GM18508 (cell line): ENCODE results near the gene SOWAHD.
"Not testable (repeated sequence)": the region's sequence is repeated elsewhere in the genome, so short reads cannot be mapped to it uniquely, and the experiment has no call there.

ENCODE experiments used
- ATAC-seq: cut with Tn5 transposase; IDR thresholded peaks from one replicate; pipeline ENCODE4 v1.9.1; 2021; ENCODE audit warnings: moderate number of reproducible peaks; ENCODE audit not compliant: insufficient read depth, unreplicated experiment

Gene SOWAHD

DNA sequence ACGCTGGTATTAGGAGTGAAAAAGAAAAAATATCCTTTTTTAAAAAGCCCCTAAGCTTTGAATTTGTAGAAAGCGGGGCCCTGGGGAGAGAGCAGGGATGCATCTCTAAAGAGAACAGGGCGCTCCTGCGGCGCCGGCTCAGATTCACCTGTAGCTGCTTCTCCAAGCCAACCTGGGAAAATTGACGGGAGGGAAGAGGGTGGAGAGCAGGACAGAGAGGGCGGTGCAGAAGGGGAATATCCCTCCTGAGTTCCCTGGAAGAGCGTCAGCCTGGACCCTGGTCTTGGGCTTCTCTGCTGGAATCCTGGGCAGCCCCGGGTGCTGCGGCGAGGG is 776 bp upstream of the SOWAHD start:
- ATAC-seq: no peak

GRCh38 chrX:119758731-119759247 is 401 bp downstream of the SOWAHD start:
- no peak for ATAC-seq

DNA sequence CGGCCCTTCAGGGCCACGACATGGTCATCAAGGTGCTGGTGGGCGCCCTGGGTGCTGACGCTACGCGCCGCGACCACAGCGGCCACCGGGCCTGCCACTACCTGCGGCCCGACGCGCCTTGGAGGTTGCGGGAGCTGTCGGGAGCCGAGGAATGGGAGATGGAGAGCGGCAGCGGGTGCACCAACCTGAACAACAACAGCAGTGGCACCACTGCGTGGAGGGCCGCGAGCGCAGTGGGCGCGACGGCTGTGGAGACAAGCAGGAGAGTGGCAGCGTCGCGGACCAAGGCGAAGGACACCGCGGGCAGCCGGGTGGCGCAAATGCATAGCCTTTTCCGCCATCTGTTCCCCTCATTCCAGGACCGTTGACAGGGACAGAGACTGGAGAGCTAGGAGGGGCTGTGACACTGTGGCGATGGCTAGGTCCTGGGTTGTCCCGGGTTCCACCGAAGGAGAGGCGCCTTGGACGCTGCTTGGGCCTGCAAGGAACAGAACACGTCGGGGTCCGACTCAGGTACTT is 919 bp downstream of the SOWAHD start:
- ATAC-seq: no peak

- no peak for ATAC-seq
Observed at GRCh38 chrX:119760026-119760877, 1.9 kb downstream of the SOWAHD start.

GRCh38 chrX:119762718-119763117 is 4.3 kb downstream of the SOWAHD start:
- ATAC-seq: no peak

- ATAC-seq: no peak
Observed at GRCh38 chrX:119763181-119763580, 4.8 kb downstream of the SOWAHD start.

DNA sequence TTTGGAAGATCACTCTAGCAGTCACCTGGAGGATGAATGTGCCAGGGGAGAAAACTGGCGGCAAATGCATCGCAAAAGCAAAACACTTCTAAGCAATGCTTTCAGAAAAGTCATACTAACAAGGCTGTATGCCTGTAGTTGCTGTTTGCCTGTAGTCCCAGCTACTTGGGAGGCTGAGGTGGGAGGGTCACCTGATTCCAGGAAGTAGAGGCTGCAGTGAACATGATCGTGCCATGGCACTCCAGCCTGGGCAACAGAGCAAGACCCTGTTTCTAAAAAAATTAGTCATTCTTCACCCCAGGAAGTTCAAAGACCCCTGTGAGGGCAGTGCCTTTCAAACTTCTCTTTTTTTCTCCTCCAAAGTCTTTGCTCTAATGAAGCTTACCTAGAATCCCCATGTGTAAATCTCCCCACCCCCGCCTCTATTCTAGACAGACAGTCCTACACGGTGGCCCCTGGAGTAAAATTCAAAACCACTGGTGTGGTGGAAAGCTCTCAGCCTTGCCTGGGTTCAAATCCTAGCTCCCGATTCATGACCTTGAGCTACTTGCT is 5.5 kb downstream of the SOWAHD start:
- ATAC-seq: no peak

DNA sequence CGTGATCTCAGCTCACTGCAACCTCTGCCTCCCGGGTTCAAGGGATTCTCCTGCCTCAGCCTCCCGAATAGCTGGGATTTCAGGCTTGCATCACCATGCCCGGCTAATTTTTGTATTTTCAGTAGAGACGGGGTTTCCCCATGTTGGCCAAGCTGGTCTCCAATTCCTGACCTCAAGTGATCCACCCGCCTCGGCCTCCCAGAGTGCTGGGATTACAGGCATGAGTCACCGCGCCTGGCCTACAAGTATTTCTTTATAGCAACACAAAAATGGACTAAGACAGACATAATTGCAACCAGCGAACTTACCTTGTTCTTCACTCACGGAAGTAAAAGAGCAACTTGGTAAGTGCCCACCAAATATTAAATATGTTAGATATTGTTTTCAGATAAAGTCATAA is 10.0 kb downstream of the SOWAHD start:
- ATAC-seq: not testable (repeated sequence)

DNA sequence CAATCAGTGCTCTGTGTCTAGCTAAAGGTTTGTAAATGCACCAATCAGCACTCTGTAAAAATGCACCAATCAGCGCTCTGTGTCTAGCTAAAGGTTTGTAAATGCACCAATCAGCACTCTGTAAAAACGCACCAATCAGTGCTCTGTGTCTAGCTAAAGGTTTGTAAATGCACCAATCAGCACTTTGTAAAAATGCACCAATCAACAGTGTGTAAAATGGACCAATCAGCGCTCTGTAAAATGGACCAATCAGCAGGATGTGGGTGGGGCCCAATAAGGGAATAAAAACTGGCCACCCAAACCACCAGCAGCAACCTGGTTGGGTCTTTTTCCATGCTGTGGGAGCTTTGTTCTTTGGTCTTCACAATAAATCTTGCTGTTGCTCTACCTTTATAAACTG is 11.0 kb downstream of the SOWAHD start:
- not testable (repeated sequence) for ATAC-seq

DNA sequence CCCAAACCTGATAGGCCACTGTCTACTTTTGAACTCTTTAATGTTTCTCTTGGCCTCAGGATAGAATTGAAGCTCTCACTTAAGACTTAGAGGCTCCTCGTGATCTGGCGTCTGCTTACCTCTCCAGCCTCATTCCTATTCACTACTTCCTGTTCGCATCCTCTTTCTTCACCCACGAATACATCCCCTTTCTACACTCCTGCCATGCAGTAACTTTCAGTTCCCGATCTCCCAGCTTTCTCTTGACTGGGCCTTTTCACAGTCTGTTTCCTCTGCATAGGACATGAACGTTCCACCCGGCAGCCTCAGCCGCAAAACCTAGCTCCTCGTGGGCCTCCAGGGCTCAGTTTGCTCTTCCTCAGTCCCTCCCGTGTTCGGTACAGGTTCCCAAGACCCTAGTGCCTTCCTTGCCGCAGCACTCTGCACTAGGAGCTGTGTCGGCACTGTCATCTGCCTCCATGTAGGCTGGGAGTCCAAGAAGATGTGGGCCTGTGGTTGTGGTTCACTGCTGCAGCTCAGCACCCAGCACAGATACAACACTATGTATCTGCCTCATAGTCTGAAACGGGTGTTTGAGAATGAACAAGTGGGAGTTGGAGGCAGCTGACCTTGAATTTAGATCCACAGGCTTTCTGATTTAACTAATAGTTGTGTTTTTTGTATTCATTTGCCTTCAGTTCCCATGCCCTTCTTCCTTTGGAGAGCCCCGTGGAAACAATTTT is 17.3 kb downstream of the SOWAHD start:
- no peak for ATAC-seq

GRCh38 chrX:119778829-119779228 is 20.4 kb downstream of the SOWAHD start:
- ATAC-seq: no peak

- no peak for ATAC-seq
Observed at GRCh38 chrX:119783026-119783425, 24.6 kb downstream of the SOWAHD start.

GRCh38 chrX:119784747-119785446 is 26.5 kb downstream of the SOWAHD start:
- no peak for ATAC-seq

DNA sequence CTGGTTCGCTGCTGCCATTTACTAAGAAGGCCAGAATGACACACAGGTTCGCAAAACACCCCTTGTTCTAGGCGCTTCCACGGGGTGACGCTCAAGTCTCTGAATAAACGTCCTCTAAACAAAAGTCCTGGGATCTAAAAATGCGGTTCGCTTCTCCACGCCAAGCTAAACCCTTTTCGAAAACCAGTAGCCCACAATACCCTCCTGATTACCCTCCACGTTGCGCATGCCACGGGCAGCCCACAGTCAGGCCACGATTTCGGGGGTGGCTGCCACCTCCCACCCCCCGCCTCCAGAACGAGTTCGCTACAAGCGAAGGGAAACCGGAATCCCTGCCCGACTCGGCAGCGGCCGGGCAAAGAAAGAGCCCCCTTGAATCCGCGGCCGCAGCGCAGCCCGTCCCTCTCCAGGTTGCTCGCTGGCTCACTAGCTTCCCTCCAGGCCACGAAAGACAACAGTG is 32.6 kb downstream of the SOWAHD start:
- peak; percentile 5 for ATAC-seq

GRCh38 chrX:119791437-119792231 is 33.2 kb downstream of the SOWAHD start, which contains the start of gene RPL39:
Gene RPL39 (minus strand): TSS chrX:119791630. CDS start chrX:119791576, 54 bp downstream.
- ATAC-seq: peak; percentile 85

- ATAC-seq: no peak
Observed at GRCh38 chrX:119801253-119802221, 43.1 kb downstream of the SOWAHD start.

DNA sequence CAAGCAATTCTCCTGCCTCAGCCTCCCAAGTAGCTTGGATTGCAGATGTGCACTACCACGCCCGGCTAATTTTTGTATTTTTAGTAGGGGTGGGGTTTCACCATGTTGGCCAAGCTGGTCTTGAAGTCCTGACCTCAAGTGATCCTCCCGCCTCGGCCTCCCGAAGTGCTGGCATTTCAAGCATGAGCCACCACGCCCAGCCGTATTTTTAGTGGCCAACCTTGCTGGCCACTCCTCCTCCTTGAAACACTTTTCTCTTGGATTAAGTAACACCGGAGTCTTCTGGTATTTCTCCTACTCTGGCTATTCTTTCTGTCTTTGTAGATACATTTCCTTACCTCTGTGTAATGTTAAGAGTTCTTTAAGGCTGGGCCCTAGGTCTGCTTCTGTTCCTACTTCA is 44.2 kb downstream of the SOWAHD start:
- ATAC-seq: no peak

DNA sequence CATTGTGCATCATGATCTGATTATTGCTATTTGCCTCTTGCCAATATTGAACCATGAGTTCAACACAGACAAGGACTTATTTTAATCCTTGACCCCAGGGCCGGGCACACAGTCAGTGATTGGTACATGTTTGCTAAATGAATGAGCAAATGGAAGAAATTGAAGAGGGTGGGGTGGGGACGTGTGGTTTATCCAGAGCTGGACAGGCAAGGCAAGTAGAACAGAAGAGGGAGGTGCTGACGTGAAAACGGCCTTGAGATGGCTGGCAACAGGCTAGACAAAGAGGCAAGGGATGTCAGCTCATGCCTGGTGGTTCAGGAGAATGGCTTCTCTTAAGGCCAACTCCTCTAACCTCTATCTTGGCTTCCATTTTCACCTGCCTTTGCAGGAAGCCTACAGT is 50.1 kb downstream of the SOWAHD start:
- ATAC-seq: not testable (repeated sequence)
